Measurements from ENCODE around the gene GCLC. TPM values are rescaled to one million over a fixed set of nuclear protein-coding genes. Genes with fewer than 3 reads are reported as not detected.

The GCLC gene
- total and polyA plus RNA-seq, 9 of the 15 experiments (the other 6 are each of a cell fraction or from before 2014, with no cell fraction given) = 3.9 to 20.0 (median 9.4) TPM

DNA sequence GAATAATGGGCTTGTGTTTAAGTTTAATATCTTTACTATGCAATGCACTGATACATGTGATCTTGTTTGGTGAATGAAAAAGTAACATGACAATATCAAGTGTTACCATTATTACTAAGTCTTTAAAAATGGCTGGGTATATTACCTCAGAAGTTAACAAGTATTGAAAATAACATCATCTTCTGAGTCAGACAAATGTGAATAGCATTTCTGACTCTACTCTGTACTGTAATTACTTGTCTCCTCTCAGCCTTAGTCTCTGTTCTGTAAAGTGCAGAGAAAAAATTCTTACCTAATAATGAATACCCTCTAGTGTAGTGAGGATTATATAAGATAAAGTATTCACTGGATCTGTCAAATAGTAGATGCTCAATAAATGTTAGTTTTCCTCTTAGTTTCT is 47.0 kb upstream of the GCLC start:
- ATAC-seq = no peak
- ChIA-PET POLR2A (no interaction called here), CTCF (ENCODE audit: low intra/inter-chr PET ratio) (interaction anchor here (0.5 kb wide), 1 partner anchor 48 kb away, joined by 4 read pairs; no protein-coding TSS in a partner anchor)
- no peaks in the 10 kb centered on the region for H3K36me3 ChIP-seq (ENCODE audit: control insufficient read depth, insufficient read depth, low read length)
- no peak for FAIRE-seq
- no peak overlapping the region for H2AFZ ChIP-seq (ENCODE audit: low read depth, low read length)
- no peaks in the 10 kb centered on the region for H4K20me1 ChIP-seq (replicated peaks; ENCODE audit: control insufficient read depth, insufficient read depth, low read length)
- H3K4me1 ChIP-seq (replicated peaks in 1 of 2; ENCODE audit: control insufficient read depth in 2 of 2, insufficient read depth in 2 of 2, low read length in 2 of 2) = peaks cover 0 to 6% of the 10 kb centered on the region in 2 experiments; a peak in 1 of 5 replicates
- no peak overlapping the region for H3K27ac ChIP-seq (ENCODE audit: extremely low read depth, low read depth, low read length)
- no peak for DNase-seq (ENCODE audit: extremely low read depth in 1 of 4, low spot score in 3 of 4)
- TF ChIP-seq MTA1 (IDR thresholded peaks at IDR 0.05; ENCODE audit: borderline replicate concordance) (no peak), HDAC3 (IDR thresholded peaks at IDR 0.05; ENCODE audit: borderline replicate concordance, partially characterized antibody) (no peak), TEAD1 (CRISPR knock-in tag; IDR thresholded peaks at IDR 0.05) (no peak), KHSRP (IDR thresholded peaks at IDR 0.05) (no peak)
- H3K4me2 ChIP-seq (ENCODE audit: insufficient read depth, low read length) = no peak overlapping the region
- no peak overlapping the region for H3K9ac ChIP-seq (ENCODE audit: insufficient read depth in 1 of 2, low read depth in 2 of 2, low read length in 2 of 2)
- no TSS peak for BruUV-seq (replicated peaks)
- in situ Hi-C loops (cut with MboI) (no loop called here), intact Hi-C loops (cut with micrococcal nuclease) (no loop called here)
- no peaks in the 10 kb centered on the region for H3K9me3 ChIP-seq (replicated peaks; ENCODE audit: control insufficient read depth, insufficient read depth, low read depth, low read length)
- peaks cover 0 to 6% of the 10 kb centered on the region in 2 experiments; a peak in 1 of 5 replicates for H3K27me3 ChIP-seq (ENCODE audit: control insufficient read depth in 2 of 2, insufficient read depth in 2 of 2, low read length in 2 of 2)
- no peaks in the 10 kb centered on the region for H3K79me2 ChIP-seq (ENCODE audit: control insufficient read depth, insufficient read depth, low read length)
- H3K9me1 ChIP-seq (ENCODE audit: control insufficient read depth, insufficient read depth, low read length) = no peaks in the 10 kb centered on the region
- no peak overlapping the region for H3K4me3 ChIP-seq

DNA sequence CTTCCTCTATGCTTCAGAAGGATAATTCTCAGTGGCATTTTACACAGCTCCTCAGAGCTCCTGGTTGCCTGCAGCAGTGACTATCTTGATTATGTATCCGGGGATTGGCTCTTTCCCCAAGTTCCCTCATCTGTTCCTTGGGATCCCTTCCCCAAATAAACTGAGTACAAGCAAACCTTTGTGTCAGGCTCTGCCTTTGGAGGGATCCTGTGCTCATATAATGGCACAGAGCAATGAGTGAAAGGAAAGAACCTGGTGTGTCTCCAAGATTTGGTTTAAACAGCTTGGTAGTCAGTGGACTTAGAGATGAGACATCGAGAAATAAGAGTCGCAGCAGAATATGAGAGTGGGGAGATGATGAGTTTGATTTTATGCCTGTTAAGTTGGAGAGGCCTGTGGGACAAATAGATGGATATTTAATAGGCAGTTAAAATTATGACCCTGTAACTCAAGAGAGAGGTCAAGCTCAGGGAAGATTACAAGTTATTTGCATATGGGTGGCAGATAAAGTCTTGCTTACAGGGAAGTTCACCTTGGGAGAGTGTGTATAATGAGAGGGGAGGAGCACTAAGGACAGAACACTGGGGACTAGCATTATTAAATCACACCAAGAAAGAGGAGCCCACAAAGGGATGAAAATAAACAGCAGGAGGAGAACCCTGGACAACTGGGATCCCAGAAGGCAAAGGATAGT is 44.1 kb upstream of the GCLC start:
- WGBS (ENCODE audit: insufficient coverage, low coverage, missing lambda C conversion rate) = 0% methylated on average over 3 of the region's 3 CpGs
- no peak overlapping the region for H3K4me3 ChIP-seq
- ChIA-PET CTCF (ENCODE audit: low intra/inter-chr PET ratio) (no interaction called here), POLR2A (no interaction called here)
- H3K4me1 ChIP-seq (replicated peaks in 1 of 2; ENCODE audit: control insufficient read depth in 2 of 2, insufficient read depth in 2 of 2, low read length in 2 of 2) = peaks cover 0 to 6% of the 10 kb centered on the region in 2 experiments; a peak in 1 of 5 replicates
- no peaks in the 10 kb centered on the region for H3K9me1 ChIP-seq (ENCODE audit: control insufficient read depth, insufficient read depth, low read length)
- no peak overlapping the region for H3K9ac ChIP-seq (ENCODE audit: insufficient read depth in 1 of 2, low read depth in 2 of 2, low read length in 2 of 2)
- intact Hi-C loops (cut with micrococcal nuclease) (no loop called here), in situ Hi-C loops (cut with MboI) (no loop called here)
- no peaks in the 10 kb centered on the region for H3K36me3 ChIP-seq (ENCODE audit: control insufficient read depth, insufficient read depth, low read length)
- H3K79me2 ChIP-seq (ENCODE audit: control insufficient read depth, insufficient read depth, low read length) = no peaks in the 10 kb centered on the region
- ATAC-seq (no peak), FAIRE-seq (no peak), DNase-seq (ENCODE audit: extremely low read depth in 1 of 4, low spot score in 3 of 4) (no peak)
- H3K27ac ChIP-seq (ENCODE audit: extremely low read depth, low read depth, low read length) = no peak overlapping the region
- H4K20me1 ChIP-seq (replicated peaks; ENCODE audit: control insufficient read depth, insufficient read depth, low read length) = no peaks in the 10 kb centered on the region
- peaks cover 2 to 6% of the 10 kb centered on the region in 2 experiments; a peak in 2 of 5 replicates for H3K27me3 ChIP-seq (ENCODE audit: control insufficient read depth in 2 of 2, insufficient read depth in 2 of 2, low read length in 2 of 2)
- no TSS peak for BruUV-seq (replicated peaks)
- H2AFZ ChIP-seq (ENCODE audit: low read depth, low read length) = no peak overlapping the region
- TF ChIP-seq, protein P1, sequence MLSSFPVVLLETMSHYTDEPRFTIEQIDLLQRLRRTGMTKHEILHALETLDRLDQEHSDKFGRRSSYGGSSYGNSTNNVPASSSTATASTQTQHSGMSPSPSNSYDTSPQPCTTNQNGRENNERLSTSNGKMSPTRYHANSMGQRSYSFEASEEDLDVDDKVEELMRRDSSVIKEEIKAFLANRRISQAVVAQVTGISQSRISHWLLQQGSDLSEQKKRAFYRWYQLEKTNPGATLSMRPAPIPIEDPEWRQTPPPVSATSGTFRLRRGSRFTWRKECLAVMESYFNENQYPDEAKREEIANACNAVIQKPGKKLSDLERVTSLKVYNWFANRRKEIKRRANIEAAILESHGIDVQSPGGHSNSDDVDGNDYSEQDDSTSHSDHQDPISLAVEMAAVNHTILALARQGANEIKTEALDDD (IDR thresholded peaks at IDR 0.05) = peak; percentile 12; the same call in 1 of the 2 replicates
- TF ChIP-seq ESRRA (IDR thresholded peaks at IDR 0.05; ENCODE audit: borderline replicate concordance, low read depth) (peak; percentile 53; the same call in 1 of the 2 replicates), RBM14 (IDR thresholded peaks at IDR 0.05; ENCODE audit: borderline replicate concordance, insufficient read depth, low read depth, low read length) (no peak)
- H3K4me2 ChIP-seq (ENCODE audit: insufficient read depth, low read length) = no peak overlapping the region
- H3K9me3 ChIP-seq (replicated peaks; ENCODE audit: control insufficient read depth, insufficient read depth, low read depth, low read length) = no peaks in the 10 kb centered on the region

Data from K562 (cell line).